Measurements from ENCODE around the gene ARHGEF7. TPM values are rescaled to one million over a fixed set of nuclear protein-coding genes. Genes with fewer than 3 reads are reported as not detected.

The ARHGEF7 gene
- polyA plus RNA-seq, 1 donor (not counting 4 experiments of a cell fraction or from before 2014, with no cell fraction given) = 25.2 TPM

- H3K9me3 ChIP-seq (ENCODE audit: control insufficient read depth, low read depth, low read length) = no peaks in the 10 kb centered on the region
- no peak for FAIRE-seq
- peaks cover 15% of the 10 kb centered on the region for H3K4me1 ChIP-seq (ENCODE audit: control insufficient read depth, extremely low read depth, insufficient read depth, low read length)
These were observed 163.9 kb downstream of the ARHGEF7 start for GRCh38 chr13:111278743-111279652.

GRCh38 chr13:111280226-111280625, 165.1 kb downstream of the ARHGEF7 start:
- dilution Hi-C loops (cut with MboI; ENCODE audit: extremely low pct_ligation_motif_present, low sequenced_read_pairs) = no loop called here
- H3K9me1 ChIP-seq (ENCODE audit: control insufficient read depth, extremely low read depth, insufficient read depth, low read length) = no peaks in the 10 kb centered on the region
- FAIRE-seq (no peak), DNase-seq (ENCODE audit: low read depth, low spot score) (no peak)
- H3K27ac ChIP-seq (ENCODE audit: control insufficient read depth, insufficient read depth, low read length) = no peak overlapping the region
- no peaks in the 10 kb centered on the region for H4K20me1 ChIP-seq (ENCODE audit: control insufficient read depth, extremely low read depth, insufficient read depth, low read length)
- H3K79me2 ChIP-seq (ENCODE audit: control insufficient read depth, insufficient read depth, low read length) = no peaks in the 10 kb centered on the region
- no peak overlapping the region for H2AFZ ChIP-seq (ENCODE audit: control insufficient read depth, low read length)
- no peak overlapping the region for H3K9ac ChIP-seq (ENCODE audit: control insufficient read depth, extremely low read depth, insufficient read depth, low read length)
- no peak overlapping the region for H3K4me3 ChIP-seq (ENCODE audit: control insufficient read depth in 2 of 3, extremely low read depth in 1 of 3, insufficient read depth in 2 of 3, low read depth in 1 of 3, low read length in 3 of 3)
- peaks cover 15% of the 10 kb centered on the region for H3K4me1 ChIP-seq (ENCODE audit: control insufficient read depth, extremely low read depth, insufficient read depth, low read length)
- no peaks in the 10 kb centered on the region for H3K9me3 ChIP-seq (ENCODE audit: control insufficient read depth, low read depth, low read length)
- H3K27me3 ChIP-seq (ENCODE audit: control insufficient read depth, extremely low read depth, insufficient read depth, low read length) = no peaks in the 10 kb centered on the region
- peaks cover 14 to 42% of the 10 kb centered on the region in 2 experiments for H3K36me3 ChIP-seq (ENCODE audit: control insufficient read depth in 2 of 2, extremely low read depth in 1 of 2, insufficient read depth in 2 of 2, low read length in 2 of 2)
- no peak for TF ChIP-seq CTCF (optimal IDR thresholded peaks at IDR 0.05 in 1 of 3, IDR thresholded peaks at IDR 0.05 in 1 of 3, conservative IDR thresholded peaks at IDR 0.05 in 1 of 3; ENCODE audit: extremely low read depth in 1 of 3, insufficient read depth in 2 of 3, low read length in 3 of 3)
- no peak for TF ChIP-seq EZH2 (IDR thresholded peaks at IDR 0.05; ENCODE audit: low read length)
- no peak overlapping the region for H3K4me2 ChIP-seq (ENCODE audit: control insufficient read depth, extremely low read depth, insufficient read depth, low read depth, low read length)

More at GRCh38 chr13:111278743-111279652, 163.9 kb downstream of the ARHGEF7 start:
- Histone ChIP-seq H2AFZ (ENCODE audit: control insufficient read depth, low read length) (no peak overlapping the region), H3K36me3 (ENCODE audit: control insufficient read depth in 2 of 2, extremely low read depth in 1 of 2, insufficient read depth in 2 of 2, low read length in 2 of 2) (peaks cover 13 to 44% of the 10 kb centered on the region in 2 experiments), H3K4me3 (ENCODE audit: control insufficient read depth in 2 of 3, extremely low read depth in 1 of 3, insufficient read depth in 2 of 3, low read depth in 1 of 3, low read length in 3 of 3) (no peak overlapping the region), H3K4me2 (ENCODE audit: control insufficient read depth, extremely low read depth, insufficient read depth, low read depth, low read length) (no peak overlapping the region), H3K27me3 (ENCODE audit: control insufficient read depth, extremely low read depth, insufficient read depth, low read length) (no peaks in the 10 kb centered on the region), H3K9ac (ENCODE audit: control insufficient read depth, extremely low read depth, insufficient read depth, low read length) (no peak overlapping the region), H3K27ac (ENCODE audit: control insufficient read depth, insufficient read depth, low read length) (no peak overlapping the region), H4K20me1 (ENCODE audit: control insufficient read depth, extremely low read depth, insufficient read depth, low read length) (no peaks in the 10 kb centered on the region), H3K79me2 (ENCODE audit: control insufficient read depth, insufficient read depth, low read length) (no peaks in the 10 kb centered on the region), H3K9me1 (ENCODE audit: control insufficient read depth, extremely low read depth, insufficient read depth, low read length) (no peaks in the 10 kb centered on the region)
- no peak for DNase-seq (ENCODE audit: low read depth, low spot score)
- TF ChIP-seq EZH2 (IDR thresholded peaks at IDR 0.05; ENCODE audit: low read length) = no peak
- TF ChIP-seq CTCF (optimal IDR thresholded peaks at IDR 0.05 in 1 of 3, IDR thresholded peaks at IDR 0.05 in 1 of 3, conservative IDR thresholded peaks at IDR 0.05 in 1 of 3; ENCODE audit: extremely low read depth in 1 of 3, insufficient read depth in 2 of 3, low read length in 3 of 3) = no peak
- dilution Hi-C loops (cut with MboI; ENCODE audit: extremely low pct_ligation_motif_present, low sequenced_read_pairs) = no loop called here
